ENCODE data around the gene EEIG1. TPM values are rescaled to one million over a fixed set of nuclear protein-coding genes. Genes with fewer than 3 reads are reported as not detected.
A peak's percentile ranks its signal among the peaks of the same experiment; 100 is the strongest.

The EEIG1 gene
- total RNA-seq, 1 experiment from 2014 or later = 16.9 TPM

DNA sequence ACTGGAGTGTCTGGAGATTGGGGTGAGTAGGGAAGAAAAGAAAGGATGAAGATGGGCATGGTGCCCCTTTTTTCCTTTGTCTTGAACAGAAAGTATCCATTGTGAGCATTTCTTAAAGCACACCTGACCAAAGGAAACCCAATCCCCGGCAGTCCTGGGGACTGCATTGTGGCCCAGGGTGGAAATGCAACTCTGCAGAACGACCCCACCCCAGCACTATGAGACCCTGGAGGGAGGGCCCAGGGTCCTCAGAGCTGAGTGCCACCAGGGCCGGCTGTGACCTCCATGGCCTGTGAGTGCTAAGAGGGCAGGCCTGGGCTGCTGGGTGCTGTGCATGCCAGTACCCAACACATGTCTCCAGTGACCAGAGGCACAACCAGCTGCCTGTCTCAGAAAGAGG is 18.5 kb downstream of the EEIG1 start:
- no peak overlapping the region for H3K4me3 ChIP-seq (ENCODE audit: insufficient read depth, low read depth, low read length)
- no peaks in the 10 kb centered on the region for H3K27me3 ChIP-seq (ENCODE audit: control insufficient read depth, insufficient read depth, low read length)
- DNase-seq = peak; percentile 75
- H3K36me3 ChIP-seq (replicated peaks; ENCODE audit: control insufficient read depth, insufficient read depth, low read length) = no peaks in the 10 kb centered on the region

DNA sequence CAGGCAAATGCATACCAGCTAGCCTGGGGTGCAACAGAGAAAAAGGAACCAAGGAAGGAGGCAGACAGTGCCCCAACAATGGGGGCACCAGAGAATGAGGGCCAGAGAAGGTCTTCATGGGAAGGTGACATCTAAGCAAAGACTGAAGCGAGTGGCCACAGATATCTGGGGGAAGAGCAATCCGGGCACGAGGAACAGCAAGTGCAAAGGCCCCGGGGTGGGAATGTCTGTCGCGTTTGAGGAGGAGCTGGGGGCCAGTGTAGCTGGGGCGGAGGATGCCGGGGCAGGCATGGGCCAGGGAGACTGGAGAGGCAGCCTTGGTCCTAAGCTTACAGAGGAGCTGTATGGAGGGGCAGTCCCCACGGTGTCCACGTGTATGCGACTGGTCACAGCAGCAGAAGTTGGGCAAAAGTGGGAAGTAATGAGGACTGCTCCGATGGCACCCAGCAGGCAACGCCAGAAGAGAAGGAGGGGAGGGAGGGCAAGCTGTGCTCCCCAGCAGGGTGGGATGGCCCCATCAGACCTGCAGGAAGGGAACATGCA is 19.1 kb downstream of the EEIG1 start:
- no peak overlapping the region for H3K4me3 ChIP-seq (ENCODE audit: insufficient read depth, low read depth, low read length)
- no peaks in the 10 kb centered on the region for H3K27me3 ChIP-seq (ENCODE audit: control insufficient read depth, insufficient read depth, low read length)
- DNase-seq = no peak
- H3K36me3 ChIP-seq (replicated peaks; ENCODE audit: control insufficient read depth, insufficient read depth, low read length) = no peaks in the 10 kb centered on the region

DNA sequence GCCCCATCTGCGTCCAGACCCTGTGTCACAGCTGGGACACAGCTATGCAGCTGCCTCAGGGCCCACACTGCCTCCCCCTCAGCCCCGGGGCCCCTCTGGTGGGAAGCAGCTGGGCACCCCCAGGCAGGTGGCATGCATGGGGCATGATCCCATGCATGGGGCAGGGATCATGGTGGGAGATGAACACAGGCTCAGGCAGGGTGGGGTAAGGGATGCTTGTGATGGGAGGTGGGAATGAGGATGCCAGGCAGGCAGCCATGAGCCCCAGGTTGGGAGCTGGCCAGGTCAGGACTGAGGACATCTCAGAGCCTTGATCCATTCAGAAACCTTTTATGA is 19.7 kb downstream of the EEIG1 start:
- H3K36me3 ChIP-seq (replicated peaks; ENCODE audit: control insufficient read depth, insufficient read depth, low read length) = no peaks in the 10 kb centered on the region
- DNase-seq = no peak
- no peak overlapping the region for H3K4me3 ChIP-seq (ENCODE audit: insufficient read depth, low read depth, low read length)
- no peaks in the 10 kb centered on the region for H3K27me3 ChIP-seq (ENCODE audit: control insufficient read depth, insufficient read depth, low read length)

DNA sequence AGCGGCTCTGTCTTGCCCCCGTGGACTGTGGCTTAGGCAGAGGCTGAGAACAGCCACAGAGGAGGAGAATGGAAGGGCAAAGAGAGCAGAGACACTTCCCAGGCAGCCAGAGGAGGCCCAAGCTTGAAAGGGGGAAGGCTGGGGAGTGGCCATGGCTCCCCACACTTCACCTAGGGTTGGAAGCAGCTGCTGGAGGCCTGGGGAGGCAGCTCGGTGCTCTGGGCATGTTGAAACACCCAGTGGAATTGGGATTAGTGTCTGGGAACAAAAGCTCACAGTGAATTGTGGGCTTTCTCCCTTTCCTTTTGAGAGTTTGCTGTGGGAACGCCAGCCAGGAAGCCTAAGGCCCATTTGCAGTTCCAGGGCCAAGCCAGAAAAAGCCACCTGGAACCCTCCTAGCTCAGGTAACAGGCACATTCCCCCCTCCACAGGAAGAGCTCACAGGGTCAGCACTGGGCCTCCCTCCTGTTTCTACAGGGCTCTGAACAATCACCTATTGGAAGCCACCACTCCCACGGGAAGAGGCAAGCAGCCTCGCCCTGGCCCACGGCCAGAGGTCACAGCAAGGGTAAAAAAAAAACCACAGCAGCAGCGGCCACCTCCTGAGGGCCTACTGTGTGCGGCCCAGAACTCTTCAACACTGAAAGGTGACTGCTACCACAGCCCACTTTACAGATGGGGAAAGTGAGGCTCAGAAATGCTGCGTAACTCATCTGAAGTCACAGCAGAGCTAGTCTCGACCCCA is 20.2 kb downstream of the EEIG1 start:
- DNase-seq = no peak
- no peak overlapping the region for H3K4me3 ChIP-seq (ENCODE audit: insufficient read depth, low read depth, low read length)

DNA sequence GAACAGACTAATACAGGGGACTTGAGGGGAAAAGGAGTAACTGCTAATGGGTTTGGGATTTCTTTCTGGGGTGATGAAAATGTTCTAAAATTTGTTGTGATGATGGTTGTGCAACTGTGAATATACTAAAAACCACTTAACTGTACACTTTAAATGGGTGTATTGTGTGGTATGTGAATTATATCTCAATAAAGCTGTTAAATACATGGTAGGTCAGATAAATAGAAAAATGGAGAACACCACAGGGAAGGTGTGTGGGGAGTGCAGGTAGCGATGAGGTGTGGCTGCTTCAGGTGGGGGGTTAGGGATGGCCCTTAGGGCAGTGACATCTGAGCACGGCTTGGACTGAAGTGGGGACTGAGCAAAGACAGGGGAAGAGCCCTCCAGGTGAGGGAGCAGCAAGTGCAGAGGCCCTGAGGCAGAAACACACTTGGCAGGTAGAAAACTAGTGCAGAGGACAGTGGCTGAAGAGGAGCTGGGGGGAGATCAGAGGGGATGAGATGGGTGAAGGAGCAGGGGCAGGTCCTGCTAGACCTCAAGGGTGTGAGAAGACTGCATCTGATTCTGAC is 20.9 kb downstream of the EEIG1 start:
- Histone ChIP-seq H3K4me3 (ENCODE audit: insufficient read depth, low read depth, low read length) (no peak overlapping the region), H3K27me3 (ENCODE audit: control insufficient read depth, insufficient read depth, low read length) (no peaks in the 10 kb centered on the region), H3K36me3 (replicated peaks; ENCODE audit: control insufficient read depth, insufficient read depth, low read length) (no peaks in the 10 kb centered on the region)
- no peak for DNase-seq

More for the DNA sequence above, 20.2 kb downstream of the EEIG1 start:
- no peaks in the 10 kb centered on the region for H3K36me3 ChIP-seq (replicated peaks; ENCODE audit: control insufficient read depth, insufficient read depth, low read length)
- H3K27me3 ChIP-seq (ENCODE audit: control insufficient read depth, insufficient read depth, low read length) = no peaks in the 10 kb centered on the region

DNA sequence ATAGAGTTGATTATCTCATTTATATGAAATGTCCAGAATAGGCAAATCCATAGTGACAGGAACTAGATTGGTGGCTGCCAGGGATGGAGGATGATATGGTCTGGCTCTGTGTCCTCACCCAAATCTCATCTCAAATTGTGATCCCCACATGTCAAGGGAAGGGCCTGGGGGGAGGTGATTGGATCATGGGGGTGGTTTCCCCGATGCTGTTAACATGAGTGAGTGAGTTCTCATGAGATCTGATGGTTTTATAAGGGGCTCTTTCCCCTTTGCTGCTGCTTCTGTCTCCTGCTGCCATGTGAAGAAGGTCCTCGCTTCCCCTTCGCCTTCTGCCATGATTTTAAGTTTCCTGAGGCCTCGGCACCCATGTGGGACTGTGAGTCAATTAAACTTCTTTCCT is 21.4 kb downstream of the EEIG1 start:
- Histone ChIP-seq H3K27me3 (ENCODE audit: control insufficient read depth, insufficient read depth, low read length) (no peaks in the 10 kb centered on the region), H3K4me3 (ENCODE audit: insufficient read depth, low read depth, low read length) (no peak overlapping the region), H3K36me3 (replicated peaks; ENCODE audit: control insufficient read depth, insufficient read depth, low read length) (no peaks in the 10 kb centered on the region)
- no peak for DNase-seq

DNA sequence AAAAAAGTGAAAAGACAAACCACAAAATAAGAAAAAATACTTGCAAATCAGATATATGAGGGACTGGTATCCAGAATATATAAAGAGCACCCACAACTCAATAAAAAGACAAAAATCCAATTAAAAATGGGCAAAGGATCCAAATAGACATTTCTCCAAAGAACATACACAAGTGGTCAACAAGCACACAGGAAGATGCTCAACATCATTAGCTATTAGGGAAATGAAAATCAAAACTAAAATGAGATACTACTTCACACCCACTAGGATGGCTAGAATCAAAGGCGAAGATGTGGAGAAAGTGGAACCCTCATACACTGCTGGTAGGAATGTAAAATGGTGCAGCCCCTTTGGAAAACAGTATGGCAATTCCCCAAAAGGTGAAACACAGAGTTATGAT is 22.1 kb downstream of the EEIG1 start:
- no peak overlapping the region for H3K4me3 ChIP-seq (ENCODE audit: insufficient read depth, low read depth, low read length)
- no peak for DNase-seq
- no peaks in the 10 kb centered on the region for H3K27me3 ChIP-seq (ENCODE audit: control insufficient read depth, insufficient read depth, low read length)
- no peaks in the 10 kb centered on the region for H3K36me3 ChIP-seq (replicated peaks; ENCODE audit: control insufficient read depth, insufficient read depth, low read length)

DNA sequence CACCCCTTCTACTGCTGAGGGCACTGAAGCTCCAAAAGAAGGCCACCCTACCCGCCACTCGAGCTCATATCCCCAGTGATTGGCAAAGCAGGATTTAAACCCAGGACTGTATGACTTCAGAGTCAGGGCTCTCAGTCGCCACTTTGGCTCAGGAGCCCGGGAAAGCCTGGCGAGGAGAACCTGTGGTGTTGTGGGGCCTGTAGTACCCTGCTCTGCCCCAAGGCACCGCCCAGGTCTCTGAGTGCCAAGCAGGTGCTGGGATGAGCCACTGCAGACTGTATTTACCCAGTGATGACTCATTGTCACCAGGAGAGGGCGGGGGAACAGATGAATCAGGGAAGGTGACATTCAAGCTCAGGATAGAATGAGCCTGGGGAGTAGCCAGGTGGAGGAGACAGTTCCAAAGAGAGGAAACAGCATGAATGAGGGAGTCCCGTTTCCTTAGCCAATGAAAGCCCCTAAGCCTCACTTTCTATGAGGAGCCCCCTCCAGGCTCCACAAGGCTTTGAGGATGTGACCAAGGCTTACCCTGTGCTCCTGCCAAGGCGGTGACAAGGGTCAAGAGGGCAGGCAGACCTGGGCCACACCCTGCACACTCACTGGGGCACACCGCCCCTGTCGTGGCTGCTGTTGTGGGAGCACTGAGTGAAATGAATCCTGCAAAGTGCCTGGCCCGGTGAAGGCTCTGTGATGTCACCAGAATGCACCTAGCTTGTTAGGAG is 25.3 kb downstream of the EEIG1 start:
- Histone ChIP-seq H3K27me3 (ENCODE audit: control insufficient read depth, insufficient read depth, low read length) (no peaks in the 10 kb centered on the region), H3K36me3 (replicated peaks; ENCODE audit: control insufficient read depth, insufficient read depth, low read length) (0 out of 2 replicates have a peak, but pooled peaks cover 1% of the 10 kb centered on the region), H3K4me3 (ENCODE audit: insufficient read depth, low read depth, low read length) (no peak overlapping the region)
- peak; percentile 96 for DNase-seq

DNA sequence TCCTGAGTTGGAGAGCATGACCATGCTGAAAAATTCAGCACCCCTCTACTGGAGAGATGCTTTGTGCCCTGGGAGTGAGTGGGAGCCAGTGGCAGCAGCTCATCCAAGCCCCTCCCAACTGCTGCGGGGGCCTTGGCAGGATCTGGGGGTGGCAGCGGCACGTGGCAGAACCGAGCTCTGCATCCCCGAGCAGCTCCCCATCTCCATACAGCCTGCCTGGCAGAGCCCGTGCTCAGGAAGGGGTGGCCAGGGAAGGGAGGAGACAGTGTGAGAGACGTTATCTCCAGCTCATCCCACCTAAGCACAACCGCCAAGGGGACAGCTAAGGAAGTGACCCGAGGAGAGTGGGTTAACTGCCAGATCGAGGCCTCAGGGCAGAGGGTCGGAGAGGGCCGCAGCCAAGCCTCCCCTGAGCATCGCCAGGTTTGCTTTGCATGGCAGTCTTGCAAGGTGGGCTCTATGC is 25.9 kb downstream of the EEIG1 start:
- 0 out of 2 replicates have a peak, but pooled peaks cover 1% of the 10 kb centered on the region for H3K36me3 ChIP-seq (replicated peaks; ENCODE audit: control insufficient read depth, insufficient read depth, low read length)
- H3K4me3 ChIP-seq (ENCODE audit: insufficient read depth, low read depth, low read length) = no peak overlapping the region
- no peaks in the 10 kb centered on the region for H3K27me3 ChIP-seq (ENCODE audit: control insufficient read depth, insufficient read depth, low read length)
- DNase-seq = peak; percentile 68

DNA sequence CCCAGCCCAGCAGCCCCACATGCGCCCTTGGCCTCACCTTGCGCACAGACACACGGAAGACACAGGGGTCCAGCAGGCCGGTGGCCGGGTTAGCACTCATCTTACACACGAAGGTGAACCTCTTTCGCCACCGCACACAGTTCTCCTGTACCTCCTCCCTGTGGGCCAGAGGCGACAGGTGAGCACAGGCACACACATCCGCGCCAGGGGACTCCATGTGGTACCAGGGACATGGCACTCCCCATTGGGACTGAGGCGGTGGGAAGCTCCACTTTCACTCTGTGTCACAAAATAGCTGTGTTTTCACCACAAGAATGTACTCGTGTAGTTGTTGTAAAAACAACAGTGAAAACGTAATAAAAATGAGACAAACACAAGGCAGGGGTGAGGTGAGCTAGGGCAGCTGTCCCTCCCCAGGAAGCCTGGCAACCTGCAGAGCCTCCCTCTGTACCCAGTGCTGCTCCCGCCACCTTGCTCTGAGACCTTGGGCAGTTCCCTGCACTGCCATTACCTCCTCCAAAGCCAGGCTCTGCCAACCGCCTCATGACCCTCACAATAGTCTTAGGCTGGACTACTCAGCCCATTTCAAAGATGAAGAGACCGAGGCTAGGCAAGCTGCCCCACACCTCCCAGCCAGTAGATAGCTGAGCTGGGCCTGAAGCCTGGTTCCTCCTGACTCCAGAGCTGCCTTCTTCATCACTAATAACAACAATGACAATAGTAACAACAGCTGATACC is 26.9 kb downstream of the EEIG1 start:
- Histone ChIP-seq H3K36me3 (replicated peaks; ENCODE audit: control insufficient read depth, insufficient read depth, low read length) (0 out of 2 replicates have a peak, but pooled peaks cover 1% of the 10 kb centered on the region), H3K4me3 (ENCODE audit: insufficient read depth, low read depth, low read length) (no peak overlapping the region), H3K27me3 (ENCODE audit: control insufficient read depth, insufficient read depth, low read length) (no peaks in the 10 kb centered on the region)
- DNase-seq = no peak

DNA sequence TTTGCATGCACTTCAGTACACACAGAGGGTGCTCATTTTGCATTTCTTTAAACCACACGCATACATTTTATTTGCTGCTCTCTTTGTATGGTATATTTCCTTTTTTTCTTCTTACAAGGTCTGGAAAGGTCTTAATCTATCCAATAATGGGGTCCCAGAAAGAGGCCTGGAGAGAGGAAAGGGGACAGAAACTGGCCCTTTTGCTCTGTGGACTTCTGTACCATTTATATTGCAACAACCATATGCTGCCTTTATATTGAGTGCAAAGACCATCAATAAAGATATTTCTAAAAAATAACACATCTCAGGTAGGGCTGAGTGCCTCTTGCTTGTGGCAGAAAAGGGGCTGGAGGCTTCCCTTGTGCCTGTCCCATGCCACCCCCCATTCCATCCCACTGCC is 27.6 kb downstream of the EEIG1 start:
- DNase-seq = no peak
- H3K27me3 ChIP-seq (ENCODE audit: control insufficient read depth, insufficient read depth, low read length) = no peaks in the 10 kb centered on the region
- 0 out of 2 replicates have a peak, but pooled peaks cover 1% of the 10 kb centered on the region for H3K36me3 ChIP-seq (replicated peaks; ENCODE audit: control insufficient read depth, insufficient read depth, low read length)
- H3K4me3 ChIP-seq (ENCODE audit: insufficient read depth, low read depth, low read length) = no peak overlapping the region

DNA sequence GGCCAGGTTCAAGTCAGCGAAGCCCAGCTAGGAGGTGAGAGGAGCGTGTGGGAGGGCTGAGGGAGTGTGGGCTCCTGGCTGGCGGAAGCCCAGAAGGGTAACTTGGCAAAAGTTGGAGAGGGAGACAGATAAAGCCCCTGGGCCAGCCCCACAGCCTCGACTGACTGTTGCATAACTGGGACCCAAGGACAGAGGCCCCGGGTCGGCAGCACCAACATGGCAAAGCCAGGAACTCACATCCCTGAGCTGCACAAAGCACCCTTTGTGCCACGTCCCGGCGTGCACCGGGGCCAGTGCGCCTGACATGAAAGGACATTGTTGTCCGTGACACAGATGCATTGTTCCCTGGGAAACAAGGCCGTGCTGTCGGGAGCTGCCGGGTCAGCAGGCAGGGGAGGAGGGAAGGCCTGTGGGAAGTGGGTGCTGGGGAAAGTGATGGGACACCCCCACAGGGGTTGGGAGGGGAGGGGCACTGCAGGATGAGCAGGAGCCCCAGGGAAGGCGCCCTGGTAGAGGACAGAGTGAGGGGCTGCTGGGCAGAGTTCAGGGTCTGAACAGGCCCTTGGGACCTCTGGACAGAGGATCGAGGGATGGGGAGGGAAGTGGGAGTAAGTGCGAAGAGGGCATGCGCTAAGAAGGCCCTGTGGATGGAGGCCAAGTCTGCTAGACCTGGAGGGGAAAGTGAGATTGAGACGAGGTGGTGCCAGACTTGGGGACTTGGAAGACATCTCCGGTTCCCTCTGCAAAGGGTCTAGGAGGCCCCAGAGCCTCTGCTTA is 30.1 kb downstream of the EEIG1 start:
- Histone ChIP-seq H3K36me3 (replicated peaks; ENCODE audit: control insufficient read depth, insufficient read depth, low read length) (peaks cover 4% of the 10 kb centered on the region), H3K4me3 (ENCODE audit: insufficient read depth, low read depth, low read length) (no peak overlapping the region), H3K27me3 (ENCODE audit: control insufficient read depth, insufficient read depth, low read length) (no peaks in the 10 kb centered on the region)
- DNase-seq = no peak

DNA sequence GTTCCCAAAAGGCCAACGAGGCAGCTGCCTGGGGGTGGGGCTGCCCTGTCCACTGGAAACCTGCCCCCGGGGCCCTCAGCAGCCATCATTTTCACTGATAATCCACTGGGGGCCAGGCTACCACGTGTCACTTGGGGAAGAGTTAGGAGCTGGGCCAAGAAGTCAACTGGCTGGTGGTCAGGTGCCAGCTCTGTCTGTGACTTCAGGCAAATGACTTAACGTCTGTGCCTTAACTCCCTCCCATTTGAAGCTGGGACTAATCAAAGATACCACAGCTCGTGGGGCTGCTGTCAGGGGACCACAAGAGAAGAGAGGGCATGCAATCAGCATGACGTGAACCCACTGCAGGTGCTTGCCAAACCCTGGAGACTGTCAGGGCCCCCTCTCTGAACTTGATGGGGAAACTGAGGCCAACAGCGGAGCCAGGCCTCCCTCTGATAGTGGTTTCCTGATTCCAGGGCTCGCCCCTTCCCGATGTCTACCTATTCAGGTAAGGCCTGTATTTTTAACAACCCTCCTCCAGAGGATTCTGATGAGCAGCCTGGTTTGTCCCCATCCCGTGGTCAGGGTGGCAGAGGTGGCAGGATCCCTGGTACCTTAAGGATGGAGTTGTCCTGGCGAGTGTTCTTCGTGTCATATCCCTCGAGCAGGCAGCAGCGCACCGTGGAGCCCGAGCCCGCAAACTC is 30.8 kb downstream of the EEIG1 start:
- DNase-seq = no peak
- peaks cover 5% of the 10 kb centered on the region for H3K36me3 ChIP-seq (replicated peaks; ENCODE audit: control insufficient read depth, insufficient read depth, low read length)
- no peak overlapping the region for H3K4me3 ChIP-seq (ENCODE audit: insufficient read depth, low read depth, low read length)
- H3K27me3 ChIP-seq (ENCODE audit: control insufficient read depth, insufficient read depth, low read length) = no peaks in the 10 kb centered on the region

Data from H7 (cell line).